Nephron progenitor cell (in vitro differentiated cells): Measurements from ENCODE around the gene SERPINB1.
"Not testable (repeated sequence)": the region's sequence is repeated elsewhere in the genome, so short reads cannot be mapped to it uniquely, and the experiment has no call there.

Experiments
- DNase-seq: peaks from one replicate; pipeline ENCODE4 v3.0.0; 2021
- H3K27ac Mint-ChIP-seq: 2 replicates; pipeline ENCODE4 v1.8.0; 2021; ENCODE audit warnings: mild to moderate bottlenecking, moderate library complexity, mixed read lengths
- H3K27me3 Mint-ChIP-seq: 2 replicates; pipeline ENCODE4 v1.8.0; 2021; ENCODE audit warnings: mild to moderate bottlenecking, low read depth, mixed read lengths; ENCODE audit not compliant: poor library complexity
- H3K36me3 Mint-ChIP-seq: 2 replicates; pipeline ENCODE4 v1.8.0; 2021; ENCODE audit warnings: low read depth, mixed read lengths
- H3K4me1 Mint-ChIP-seq: 2 replicates; pipeline ENCODE4 v1.8.0; 2021; ENCODE audit warnings: mixed read lengths
- H3K4me3 Mint-ChIP-seq: 2 replicates; pipeline ENCODE4 v1.8.0; 2021; ENCODE audit warnings: mild to moderate bottlenecking, moderate library complexity, mixed read lengths
- H3K9me3 Mint-ChIP-seq: 2 replicates; pipeline ENCODE4 v1.8.0; 2021; ENCODE audit warnings: mild to moderate bottlenecking, moderate library complexity, mixed read lengths
- TF ChIP-seq, protein P1 (sequence below): fragments of 200-600 bp; sonication (generic); IDR thresholded peaks from 2 replicates; pipeline ENCODE4 v1.5.0; 2021; ENCODE audit warnings: antibody characterized with exemption

The SERPINB1 gene

DNA sequence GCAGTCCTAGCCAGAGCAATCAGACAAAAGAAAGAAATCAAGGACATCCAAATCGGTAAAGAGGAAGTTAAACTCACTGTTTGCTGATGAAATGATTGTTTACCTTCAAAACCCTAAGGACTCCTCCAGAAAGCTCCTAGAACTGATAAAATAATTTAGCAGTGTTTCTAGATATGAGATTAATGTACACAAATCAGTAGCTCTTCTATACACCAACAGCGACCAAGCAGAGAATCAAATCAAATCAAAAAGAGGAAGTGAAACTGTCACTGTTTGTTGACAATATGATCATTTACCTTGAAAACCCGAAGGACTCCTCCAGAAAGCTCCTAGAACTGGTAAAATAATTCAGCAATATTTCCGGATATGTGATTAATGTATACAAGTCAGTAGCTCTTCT, 39.8 kb upstream of the SERPINB1 start:
- Mint-ChIP-seq H3K4me1 (peaks cover 26% of the 10 kb centered on the region), H3K27me3 (peaks cover 10% of the 10 kb centered on the region), H3K9me3 (peaks cover 36% of the 10 kb centered on the region)

DNA sequence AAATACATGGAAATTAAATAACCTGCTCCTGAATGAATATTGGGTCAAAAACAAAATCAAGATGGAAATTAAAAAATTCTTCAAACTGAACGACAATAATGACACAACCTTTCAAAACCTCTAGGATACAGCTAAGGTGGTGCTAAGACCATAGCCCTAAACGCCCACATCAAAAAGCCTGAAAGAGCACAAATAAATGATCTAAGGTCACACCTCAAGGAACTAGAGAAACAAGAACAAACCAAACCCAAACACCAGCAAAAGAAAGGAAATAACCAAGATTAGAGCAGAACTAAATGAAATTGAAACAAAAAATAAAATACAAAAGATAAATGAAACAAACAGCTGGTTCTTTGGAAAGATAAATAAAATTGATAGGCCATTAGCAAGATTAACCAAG, 38.5 kb upstream of the SERPINB1 start:
- H3K4me3 Mint-ChIP-seq, H3K27ac Mint-ChIP-seq, DNase-seq: not testable (repeated sequence)
- Mint-ChIP-seq H3K36me3 (peaks cover 15% of the 10 kb centered on the region), H3K27me3 (peaks cover 17% of the 10 kb centered on the region), H3K4me1 (peaks cover 24% of the 10 kb centered on the region), H3K9me3 (peaks cover 36% of the 10 kb centered on the region)

More for the DNA sequence above, 39.8 kb upstream of the SERPINB1 start:
- DNase-seq: no peak
- no peak overlapping the region for H3K4me3 Mint-ChIP-seq
- TF ChIP-seq, protein P1, sequence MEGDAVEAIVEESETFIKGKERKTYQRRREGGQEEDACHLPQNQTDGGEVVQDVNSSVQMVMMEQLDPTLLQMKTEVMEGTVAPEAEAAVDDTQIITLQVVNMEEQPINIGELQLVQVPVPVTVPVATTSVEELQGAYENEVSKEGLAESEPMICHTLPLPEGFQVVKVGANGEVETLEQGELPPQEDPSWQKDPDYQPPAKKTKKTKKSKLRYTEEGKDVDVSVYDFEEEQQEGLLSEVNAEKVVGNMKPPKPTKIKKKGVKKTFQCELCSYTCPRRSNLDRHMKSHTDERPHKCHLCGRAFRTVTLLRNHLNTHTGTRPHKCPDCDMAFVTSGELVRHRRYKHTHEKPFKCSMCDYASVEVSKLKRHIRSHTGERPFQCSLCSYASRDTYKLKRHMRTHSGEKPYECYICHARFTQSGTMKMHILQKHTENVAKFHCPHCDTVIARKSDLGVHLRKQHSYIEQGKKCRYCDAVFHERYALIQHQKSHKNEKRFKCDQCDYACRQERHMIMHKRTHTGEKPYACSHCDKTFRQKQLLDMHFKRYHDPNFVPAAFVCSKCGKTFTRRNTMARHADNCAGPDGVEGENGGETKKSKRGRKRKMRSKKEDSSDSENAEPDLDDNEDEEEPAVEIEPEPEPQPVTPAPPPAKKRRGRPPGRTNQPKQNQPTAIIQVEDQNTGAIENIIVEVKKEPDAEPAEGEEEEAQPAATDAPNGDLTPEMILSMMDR: no peak
- no peak overlapping the region for H3K27ac Mint-ChIP-seq
- peaks cover 15% of the 10 kb centered on the region for H3K36me3 Mint-ChIP-seq

DNA sequence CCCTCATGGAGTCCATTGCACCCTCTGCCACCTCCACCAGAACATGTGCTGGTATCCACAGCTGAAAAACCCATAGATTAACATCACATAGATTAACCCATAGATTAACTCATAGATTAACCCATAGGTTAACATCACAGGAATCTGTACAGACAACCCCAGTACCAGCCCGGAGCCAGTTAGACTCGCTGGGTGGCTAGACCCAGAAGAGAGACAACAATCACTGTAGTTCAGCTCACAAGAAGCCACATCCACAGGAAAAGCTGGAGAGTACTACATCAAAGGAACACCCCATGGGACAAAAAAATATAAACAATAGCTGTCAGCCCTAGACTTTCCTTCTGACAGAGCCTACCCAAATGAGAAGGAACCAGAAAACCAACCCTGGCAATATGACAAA, 36.3 kb upstream of the SERPINB1 start:
- H3K9me3 Mint-ChIP-seq: peaks cover 36% of the 10 kb centered on the region
- TF ChIP-seq, protein P1: no peak
- no peak overlapping the region for H3K4me3 Mint-ChIP-seq
- peaks cover 15% of the 10 kb centered on the region for H3K36me3 Mint-ChIP-seq
- DNase-seq: no peak
- peaks cover 27% of the 10 kb centered on the region for H3K27me3 Mint-ChIP-seq
- H3K4me1 Mint-ChIP-seq: peaks cover 31% of the 10 kb centered on the region
- no peak overlapping the region for H3K27ac Mint-ChIP-seq

DNA sequence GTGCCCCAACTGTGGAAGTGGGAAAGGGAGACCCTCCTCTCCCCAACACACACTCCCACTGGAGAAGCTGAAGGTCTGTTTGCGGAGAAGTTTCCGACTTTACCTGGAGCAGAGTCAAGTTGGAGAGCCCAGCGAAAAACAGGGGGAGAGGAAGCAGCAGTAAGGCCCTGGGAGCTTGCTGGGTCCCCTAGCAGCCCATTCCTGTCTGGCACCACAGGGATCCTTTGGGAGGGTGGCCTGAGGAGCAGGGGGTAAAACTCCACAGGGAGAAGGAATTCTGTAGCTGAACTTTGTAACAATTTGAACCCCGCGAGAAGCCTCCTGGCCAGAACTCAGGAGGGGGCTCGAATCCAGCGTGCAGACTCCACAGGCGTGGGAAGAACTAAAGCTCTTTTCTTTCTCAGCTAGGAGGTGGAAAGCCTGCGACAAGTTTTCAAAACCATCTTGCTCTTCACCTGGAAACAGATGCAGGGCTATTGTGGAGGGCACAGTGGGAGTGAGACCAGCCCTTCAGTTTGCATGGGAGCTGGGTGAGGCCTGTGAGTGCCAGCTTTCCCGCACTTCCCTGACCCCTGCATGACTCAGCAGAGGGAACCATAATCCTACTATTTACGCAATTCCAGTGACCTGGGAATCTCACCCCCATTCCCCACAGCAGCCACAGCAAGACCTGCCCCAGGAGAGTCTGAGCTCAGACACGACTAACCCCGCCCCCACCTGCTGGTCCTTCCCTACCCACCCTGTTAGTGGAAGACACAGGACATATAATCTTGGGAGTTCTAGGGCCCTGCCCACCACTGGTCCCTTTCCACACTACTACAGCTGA, 35.6 kb upstream of the SERPINB1 start:
- TF ChIP-seq, protein P1: no peak
- Mint-ChIP-seq H3K4me3 (peak overlapping the region; percentile 87), H3K27me3 (peaks cover 31% of the 10 kb centered on the region), H3K4me1 (peaks cover 38% of the 10 kb centered on the region), H3K27ac (no peak overlapping the region), H3K9me3 (peaks cover 36% of the 10 kb centered on the region), H3K36me3 (peaks cover 15% of the 10 kb centered on the region)
- no peak for DNase-seq

DNA sequence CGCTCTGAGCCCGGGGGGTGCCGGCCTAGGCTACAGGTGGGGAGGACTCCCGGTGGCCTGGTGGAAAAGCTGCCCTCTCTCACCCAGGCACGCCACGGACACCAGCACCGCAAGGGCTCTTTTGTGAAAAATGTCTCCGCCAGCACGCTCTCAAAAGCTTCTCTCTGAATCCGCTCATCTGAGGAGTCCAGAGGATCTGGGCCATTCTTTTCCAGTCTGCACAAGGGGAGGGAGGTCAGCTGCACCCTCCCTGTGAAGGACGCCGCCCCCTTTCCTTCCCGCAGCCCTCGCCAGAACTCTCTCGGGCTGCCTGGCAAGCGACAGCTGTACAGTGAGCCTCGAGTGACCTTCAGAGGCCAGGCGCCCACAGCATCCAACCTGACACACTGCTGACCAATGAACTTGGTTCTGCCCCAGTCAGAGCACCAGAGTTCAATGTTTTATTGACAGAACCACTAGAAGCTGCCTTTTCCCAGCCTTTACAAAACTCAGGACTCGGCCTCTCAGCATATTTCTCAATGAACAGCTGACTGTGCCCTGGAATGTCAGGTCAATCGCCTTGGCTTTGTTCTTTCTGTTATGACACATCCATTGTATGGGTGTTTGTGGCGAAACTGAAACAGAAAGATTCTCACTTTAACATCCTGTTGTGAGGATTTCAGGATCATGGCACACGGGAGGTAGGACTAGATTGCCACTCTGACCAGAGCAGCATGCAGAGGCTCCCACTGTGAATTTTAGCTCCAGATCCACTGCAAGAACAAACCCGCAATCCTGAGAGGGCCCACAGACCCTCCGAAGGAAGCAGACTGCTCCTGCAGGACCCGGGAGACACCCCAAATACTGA, 34.8 kb upstream of the SERPINB1 start:
- Mint-ChIP-seq H3K36me3 (peaks cover 15% of the 10 kb centered on the region), H3K9me3 (peaks cover 29% of the 10 kb centered on the region), H3K27me3 (peaks cover 31% of the 10 kb centered on the region), H3K27ac (no peak overlapping the region), H3K4me1 (peaks cover 40% of the 10 kb centered on the region), H3K4me3 (peak overlapping the region; percentile 87)
- DNase-seq: peak; percentile 42
- TF ChIP-seq, protein P1: no peak
